Measurements from ENCODE around the gene PTPN21.

The PTPN21 gene

DNA sequence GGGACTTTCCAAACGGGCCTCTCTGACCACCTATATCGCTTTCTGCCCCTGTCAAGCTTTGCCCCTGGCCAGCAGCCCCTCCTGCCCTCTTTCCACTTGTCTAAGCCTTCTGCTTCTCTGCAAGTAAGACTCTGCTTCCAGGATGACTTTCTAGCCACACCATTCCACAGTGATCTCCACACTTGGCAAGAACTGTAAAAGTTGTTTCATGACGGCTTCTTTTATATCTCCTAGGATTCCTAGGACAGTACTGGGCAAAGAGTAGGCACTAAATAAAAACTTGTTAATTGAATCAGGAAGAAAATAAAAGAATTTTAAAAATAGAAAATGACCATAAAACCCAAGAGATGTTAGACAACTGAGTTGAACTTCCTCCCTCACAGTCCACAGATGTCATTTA lies 1.8 kb upstream of the PTPN21 start (continued):
- no peak for TF ChIP-seq ARNTL (CRISPR knock-in tag; IDR thresholded peaks at IDR 0.05; ENCODE audit: borderline replicate concordance, low read depth)
- no peak for TF ChIP-seq CSDC2 (CRISPR knock-in tag; IDR thresholded peaks at IDR 0.05)
- TF ChIP-seq PPARA (CRISPR knock-in tag; IDR thresholded peaks at IDR 0.05; ENCODE audit: borderline replicate concordance), result no peak
- TF ChIP-seq, protein P1, sequence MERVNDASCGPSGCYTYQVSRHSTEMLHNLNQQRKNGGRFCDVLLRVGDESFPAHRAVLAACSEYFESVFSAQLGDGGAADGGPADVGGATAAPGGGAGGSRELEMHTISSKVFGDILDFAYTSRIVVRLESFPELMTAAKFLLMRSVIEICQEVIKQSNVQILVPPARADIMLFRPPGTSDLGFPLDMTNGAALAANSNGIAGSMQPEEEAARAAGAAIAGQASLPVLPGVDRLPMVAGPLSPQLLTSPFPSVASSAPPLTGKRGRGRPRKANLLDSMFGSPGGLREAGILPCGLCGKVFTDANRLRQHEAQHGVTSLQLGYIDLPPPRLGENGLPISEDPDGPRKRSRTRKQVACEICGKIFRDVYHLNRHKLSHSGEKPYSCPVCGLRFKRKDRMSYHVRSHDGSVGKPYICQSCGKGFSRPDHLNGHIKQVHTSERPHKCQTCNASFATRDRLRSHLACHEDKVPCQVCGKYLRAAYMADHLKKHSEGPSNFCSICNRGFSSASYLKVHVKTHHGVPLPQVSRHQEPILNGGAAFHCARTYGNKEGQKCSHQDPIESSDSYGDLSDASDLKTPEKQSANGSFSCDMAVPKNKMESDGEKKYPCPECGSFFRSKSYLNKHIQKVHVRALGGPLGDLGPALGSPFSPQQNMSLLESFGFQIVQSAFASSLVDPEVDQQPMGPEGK (CRISPR knock-in tag; IDR thresholded peaks at IDR 0.05; ENCODE audit: borderline replicate concordance), result no peak
- no peak for TF ChIP-seq TCF4 (CRISPR knock-in tag; IDR thresholded peaks at IDR 0.05; ENCODE audit: borderline replicate concordance)

DNA sequence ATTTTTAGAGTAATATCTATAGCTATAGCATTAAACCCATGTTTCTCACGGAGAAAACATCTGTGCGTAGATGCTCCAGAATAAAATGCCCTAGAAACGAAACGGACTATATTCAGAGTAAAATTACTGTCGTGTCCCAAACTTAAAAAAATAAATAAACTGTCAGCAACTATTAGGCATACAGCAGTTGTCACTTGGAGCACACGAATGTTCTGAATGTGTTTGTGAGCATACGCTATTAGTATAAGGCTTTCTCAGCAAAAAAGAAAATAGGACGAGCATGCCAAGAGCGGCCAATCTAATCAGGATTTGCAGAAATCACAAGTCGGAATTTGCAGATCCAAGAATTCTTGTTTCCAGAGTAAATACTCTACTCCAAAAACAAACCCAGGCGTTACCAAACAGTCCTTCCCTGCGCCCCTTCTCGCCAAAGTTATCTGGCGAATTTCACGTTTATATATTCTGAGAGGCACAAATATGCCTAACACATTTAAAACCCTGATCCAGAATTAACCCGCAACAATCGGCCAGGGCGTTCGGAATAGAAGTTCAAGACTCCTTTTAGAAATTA lies 836 bp downstream of the PTPN21 start:
- ATAC-seq, result no peak
- TF ChIP-seq GLIS3 (CRISPR knock-in tag; IDR thresholded peaks at IDR 0.05), result no peak
- no peak for TF ChIP-seq ZC3H10 (CRISPR knock-in tag; IDR thresholded peaks at IDR 0.05)
- TF ChIP-seq, protein P2, sequence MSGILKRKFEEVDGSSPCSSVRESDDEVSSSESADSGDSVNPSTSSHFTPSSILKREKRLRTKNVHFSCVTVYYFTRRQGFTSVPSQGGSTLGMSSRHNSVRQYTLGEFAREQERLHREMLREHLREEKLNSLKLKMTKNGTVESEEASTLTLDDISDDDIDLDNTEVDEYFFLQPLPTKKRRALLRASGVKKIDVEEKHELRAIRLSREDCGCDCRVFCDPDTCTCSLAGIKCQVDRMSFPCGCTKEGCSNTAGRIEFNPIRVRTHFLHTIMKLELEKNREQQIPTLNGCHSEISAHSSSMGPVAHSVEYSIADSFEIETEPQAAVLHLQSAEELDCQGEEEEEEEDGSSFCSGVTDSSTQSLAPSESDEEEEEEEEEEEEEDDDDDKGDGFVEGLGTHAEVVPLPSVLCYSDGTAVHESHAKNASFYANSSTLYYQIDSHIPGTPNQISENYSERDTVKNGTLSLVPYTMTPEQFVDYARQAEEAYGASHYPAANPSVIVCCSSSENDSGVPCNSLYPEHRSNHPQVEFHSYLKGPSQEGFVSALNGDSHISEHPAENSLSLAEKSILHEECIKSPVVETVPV (CRISPR knock-in tag; IDR thresholded peaks at IDR 0.05), result no peak
- no peak for TF ChIP-seq ZNF70 (CRISPR knock-in tag; IDR thresholded peaks at IDR 0.05)
- no peak for TF ChIP-seq SNAI2 (CRISPR knock-in tag; IDR thresholded peaks at IDR 0.05)
- TF ChIP-seq, protein P3, sequence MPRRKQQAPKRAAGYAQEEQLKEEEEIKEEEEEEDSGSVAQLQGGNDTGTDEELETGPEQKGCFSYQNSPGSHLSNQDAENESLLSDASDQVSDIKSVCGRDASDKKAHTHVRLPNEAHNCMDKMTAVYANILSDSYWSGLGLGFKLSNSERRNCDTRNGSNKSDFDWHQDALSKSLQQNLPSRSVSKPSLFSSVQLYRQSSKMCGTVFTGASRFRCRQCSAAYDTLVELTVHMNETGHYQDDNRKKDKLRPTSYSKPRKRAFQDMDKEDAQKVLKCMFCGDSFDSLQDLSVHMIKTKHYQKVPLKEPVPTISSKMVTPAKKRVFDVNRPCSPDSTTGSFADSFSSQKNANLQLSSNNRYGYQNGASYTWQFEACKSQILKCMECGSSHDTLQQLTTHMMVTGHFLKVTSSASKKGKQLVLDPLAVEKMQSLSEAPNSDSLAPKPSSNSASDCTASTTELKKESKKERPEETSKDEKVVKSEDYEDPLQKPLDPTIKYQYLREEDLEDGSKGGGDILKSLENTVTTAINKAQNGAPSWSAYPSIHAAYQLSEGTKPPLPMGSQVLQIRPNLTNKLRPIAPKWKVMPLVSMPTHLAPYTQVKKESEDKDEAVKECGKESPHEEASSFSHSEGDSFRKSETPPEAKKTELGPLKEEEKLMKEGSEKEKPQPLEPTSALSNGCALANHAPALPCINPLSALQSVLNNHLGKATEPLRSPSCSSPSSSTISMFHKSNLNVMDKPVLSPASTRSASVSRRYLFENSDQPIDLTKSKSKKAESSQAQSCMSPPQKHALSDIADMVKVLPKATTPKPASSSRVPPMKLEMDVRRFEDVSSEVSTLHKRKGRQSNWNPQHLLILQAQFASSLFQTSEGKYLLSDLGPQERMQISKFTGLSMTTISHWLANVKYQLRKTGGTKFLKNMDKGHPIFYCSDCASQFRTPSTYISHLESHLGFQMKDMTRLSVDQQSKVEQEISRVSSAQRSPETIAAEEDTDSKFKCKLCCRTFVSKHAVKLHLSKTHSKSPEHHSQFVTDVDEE (CRISPR knock-in tag; IDR thresholded peaks at IDR 0.05), result no peak
- TF ChIP-seq OSR1 (CRISPR knock-in tag; IDR thresholded peaks at IDR 0.05), result no peak
- TF ChIP-seq PPARA (CRISPR knock-in tag; IDR thresholded peaks at IDR 0.05; ENCODE audit: borderline replicate concordance), result no peak
- TF ChIP-seq TCF4 (CRISPR knock-in tag; IDR thresholded peaks at IDR 0.05; ENCODE audit: borderline replicate concordance), result no peak
- no peak for TF ChIP-seq CSDC2 (CRISPR knock-in tag; IDR thresholded peaks at IDR 0.05)
- no peak for TF ChIP-seq ESRRG (CRISPR knock-in tag; IDR thresholded peaks at IDR 0.05)
- no peak for TF ChIP-seq ARNTL (CRISPR knock-in tag; IDR thresholded peaks at IDR 0.05; ENCODE audit: borderline replicate concordance, low read depth)
- no peak for TF ChIP-seq ZNF565 (CRISPR knock-in tag; conservative IDR thresholded peaks at IDR 0.05; ENCODE audit: low read depth)
- no peak for TF ChIP-seq BACH2 (CRISPR knock-in tag; IDR thresholded peaks at IDR 0.05; ENCODE audit: borderline replicate concordance)
- TF ChIP-seq ISL1 (CRISPR knock-in tag; IDR thresholded peaks at IDR 0.05), result no peak
- TF ChIP-seq RARB (CRISPR knock-in tag; IDR thresholded peaks at IDR 0.05), result no peak
- TF ChIP-seq, protein P4, sequence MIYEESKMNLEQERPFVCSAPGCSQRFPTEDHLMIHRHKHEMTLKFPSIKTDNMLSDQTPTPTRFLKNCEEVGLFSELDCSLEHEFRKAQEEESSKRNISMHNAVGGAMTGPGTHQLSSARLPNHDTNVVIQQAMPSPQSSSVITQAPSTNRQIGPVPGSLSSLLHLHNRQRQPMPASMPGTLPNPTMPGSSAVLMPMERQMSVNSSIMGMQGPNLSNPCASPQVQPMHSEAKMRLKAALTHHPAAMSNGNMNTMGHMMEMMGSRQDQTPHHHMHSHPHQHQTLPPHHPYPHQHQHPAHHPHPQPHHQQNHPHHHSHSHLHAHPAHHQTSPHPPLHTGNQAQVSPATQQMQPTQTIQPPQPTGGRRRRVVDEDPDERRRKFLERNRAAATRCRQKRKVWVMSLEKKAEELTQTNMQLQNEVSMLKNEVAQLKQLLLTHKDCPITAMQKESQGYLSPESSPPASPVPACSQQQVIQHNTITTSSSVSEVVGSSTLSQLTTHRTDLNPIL (CRISPR knock-in tag; IDR thresholded peaks at IDR 0.05; ENCODE audit: low read depth), result no peak
- no peak for TF ChIP-seq ZNF8 (CRISPR knock-in tag; IDR thresholded peaks at IDR 0.05)
- no peak for TF ChIP-seq TOX (CRISPR knock-in tag; IDR thresholded peaks at IDR 0.05; ENCODE audit: borderline replicate concordance)
- TF ChIP-seq, protein P1 (CRISPR knock-in tag; IDR thresholded peaks at IDR 0.05; ENCODE audit: borderline replicate concordance), result no peak

DNA sequence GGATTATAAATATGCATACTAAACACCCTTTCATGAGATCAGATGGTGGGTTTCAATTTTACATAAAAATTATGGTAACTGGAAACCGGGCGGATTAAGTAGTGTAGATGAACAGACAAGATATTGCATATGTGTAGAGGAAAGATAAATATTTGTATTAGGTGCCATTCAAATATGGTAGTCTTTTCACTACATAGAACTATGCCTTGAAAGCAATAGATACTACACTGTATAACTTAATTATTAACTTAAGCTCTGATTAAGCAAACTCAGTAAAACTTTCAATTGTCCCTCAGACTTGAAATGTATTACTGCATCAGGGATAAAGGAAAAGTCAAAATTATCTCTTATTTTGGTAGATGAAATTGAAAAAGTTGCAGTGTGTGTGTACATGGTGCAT lies 1.9 kb downstream of the PTPN21 start:
- no peak for ATAC-seq
- no peak for TF ChIP-seq TOX (CRISPR knock-in tag; IDR thresholded peaks at IDR 0.05; ENCODE audit: borderline replicate concordance)
- TF ChIP-seq, protein P3 (CRISPR knock-in tag; IDR thresholded peaks at IDR 0.05), result no peak
- no peak for TF ChIP-seq TCF4 (CRISPR knock-in tag; IDR thresholded peaks at IDR 0.05; ENCODE audit: borderline replicate concordance)
- TF ChIP-seq CSDC2 (CRISPR knock-in tag; IDR thresholded peaks at IDR 0.05), result no peak
- TF ChIP-seq, protein P1 (CRISPR knock-in tag; IDR thresholded peaks at IDR 0.05; ENCODE audit: borderline replicate concordance), result no peak
- TF ChIP-seq, protein P2 (CRISPR knock-in tag; IDR thresholded peaks at IDR 0.05), result no peak
- TF ChIP-seq SNAI2 (CRISPR knock-in tag; IDR thresholded peaks at IDR 0.05), result no peak

Data from SK-N-SH treated with all-trans-retinoic acid at 6 μM for 48 hours (cell line).